H9 (cell line): ENCODE measurements around the gene COG8. TPM values are rescaled to one million over a fixed set of nuclear protein-coding genes. Genes with fewer than 3 reads are reported as not detected.
A peak's percentile ranks its signal among the peaks of the same experiment; 100 is the strongest.

Source experiments
- DNase-seq: peaks from one replicate; pipeline ENCODE4 v3.0.0-alpha.2; 2017
- H2AFZ ChIP-seq: one replicate; pipeline ENCODE4 v1.6.1; 2013; ENCODE audit warnings: mild to moderate bottlenecking, low read length, control low read depth, moderate library complexity
- H2AK5ac ChIP-seq: 2 replicates; pipeline ENCODE4 v1.6.1; 2013; ENCODE audit warnings: low read length, control low read depth, mixed read lengths; ENCODE audit not compliant: insufficient read length
- H2BK120ac ChIP-seq: one replicate; pipeline ENCODE4 v1.6.1; 2013; ENCODE audit warnings: low read depth, mild to moderate bottlenecking, low read length, control low read depth, inconsistent platforms; ENCODE audit not compliant: poor library complexity, severe bottlenecking
- H2BK12ac ChIP-seq: 2 replicates; pipeline ENCODE4 v1.6.1; 2013; ENCODE audit warnings: low read length, control low read depth, mixed read lengths, low read depth; ENCODE audit not compliant: insufficient read length
- H2BK15ac ChIP-seq: 2 replicates; pipeline ENCODE4 v1.6.1; 2013; ENCODE audit warnings: low read depth, low read length, control low read depth
- H2BK20ac ChIP-seq: one replicate; pipeline ENCODE4 v1.6.1; 2013; ENCODE audit warnings: low read depth, mild to moderate bottlenecking, low read length, control low read depth, inconsistent platforms; ENCODE audit not compliant: poor library complexity, severe bottlenecking
- H2BK5ac ChIP-seq: 2 replicates; pipeline ENCODE4 v1.6.1; 2013; ENCODE audit warnings: low read length, control low read depth, mixed read lengths; ENCODE audit not compliant: insufficient read length
- H3K14ac ChIP-seq: 2 replicates; pipeline ENCODE4 v1.6.1; 2013; ENCODE audit warnings: low read length, control low read depth; ENCODE audit not compliant: insufficient read depth
- H3K18ac ChIP-seq: 2 replicates; pipeline ENCODE4 v1.6.1; 2013; ENCODE audit warnings: low read depth, mild to moderate bottlenecking, mixed read lengths, low read length, control low read depth; ENCODE audit not compliant: insufficient read length
- H3K23ac ChIP-seq: 2 replicates; pipeline ENCODE4 v1.6.1; 2013; ENCODE audit warnings: low read length, control low read depth, mixed read lengths, low read depth; ENCODE audit not compliant: insufficient read length
- H3K23me2 ChIP-seq: 2 replicates; pipeline ENCODE4 v1.6.1; 2013; ENCODE audit warnings: low read depth, mild to moderate bottlenecking, mixed read lengths, low read length, control low read depth; ENCODE audit not compliant: insufficient read length, poor library complexity, severe bottlenecking
- H3K27ac ChIP-seq: 2 replicates; pipeline ENCODE4 v1.5.1; 2013; ENCODE audit warnings: low read length, control low read depth, mixed read lengths, low read depth; ENCODE audit not compliant: insufficient read length
- H3K27me3 ChIP-seq: 2 replicates; pipeline ENCODE4 v1.6.1; 2013; ENCODE audit warnings: low read length, control low read depth, inconsistent platforms; ENCODE audit not compliant: insufficient read depth
- H3K4ac ChIP-seq: 2 replicates; pipeline ENCODE4 v1.6.1; 2013; ENCODE audit warnings: low read depth, mild to moderate bottlenecking, control low read depth, inconsistent platforms, low read length, moderate library complexity
- H3K4me1 ChIP-seq: 2 replicates; pipeline ENCODE4 v1.6.1; 2013; ENCODE audit warnings: low read length, control low read depth, inconsistent platforms; ENCODE audit not compliant: insufficient read depth
- H3K4me2 ChIP-seq: 2 replicates; pipeline ENCODE4 v1.6.1; 2013; ENCODE audit warnings: low read length, control low read depth, mixed read lengths; ENCODE audit not compliant: insufficient read length, insufficient read depth
- H3K56ac ChIP-seq: 2 replicates; pipeline ENCODE4 v1.6.1; 2013; ENCODE audit warnings: low read depth, mild to moderate bottlenecking, mixed read lengths, low read length, control low read depth; ENCODE audit not compliant: insufficient read length
- H3K79me1 ChIP-seq: 2 replicates; pipeline ENCODE4 v1.6.1; 2013; ENCODE audit warnings: low read depth, mild to moderate bottlenecking, moderate library complexity, low read length, control low read depth, inconsistent platforms; ENCODE audit not compliant: insufficient read depth, poor library complexity, severe bottlenecking
- H3K79me2 ChIP-seq: 2 replicates; pipeline ENCODE4 v1.6.1; 2013; ENCODE audit warnings: low read length, control low read depth, inconsistent platforms; ENCODE audit not compliant: insufficient read depth
- H3K9ac ChIP-seq: 2 replicates; pipeline ENCODE4 v1.6.1; 2013; ENCODE audit warnings: low read length, control low read depth, mixed read lengths; ENCODE audit not compliant: insufficient read length; ENCODE audit errors: extremely low read depth
- H3K9me3 ChIP-seq: one replicate; pipeline ENCODE4 v1.6.1; 2013; ENCODE audit warnings: low read depth, low read length, inconsistent platforms; ENCODE audit not compliant: control insufficient read depth
- H3T11ph ChIP-seq: one replicate; pipeline ENCODE4 v1.6.1; 2013; ENCODE audit warnings: mild to moderate bottlenecking, low read length, control low read depth, inconsistent platforms
- H4K20me1 ChIP-seq: one replicate; pipeline ENCODE4 v1.6.1; 2013; ENCODE audit not compliant: control insufficient read depth, insufficient read length, insufficient read depth
- H4K5ac ChIP-seq: 2 replicates; pipeline ENCODE4 v1.6.1; 2013; ENCODE audit warnings: low read depth, mild to moderate bottlenecking, mixed read lengths, low read length, control low read depth; ENCODE audit not compliant: insufficient read length
- H4K8ac ChIP-seq: replicated peaks from 2 replicates; pipeline ENCODE4 v1.6.1; 2013; ENCODE audit warnings: low read length, control low read depth, mixed read lengths, low read depth; ENCODE audit not compliant: insufficient read length
- H4K91ac ChIP-seq: 2 replicates; pipeline ENCODE4 v1.6.1; 2013; ENCODE audit warnings: low read depth, mild to moderate bottlenecking, moderate library complexity, mixed read lengths, low read length, control low read depth; ENCODE audit not compliant: insufficient read length
- H3K27ac Mint-ChIP-seq, 3 experiments: 2 replicates in 2 of 3; 3 replicates in 1 of 3; pipeline ENCODE4 v1.8.0; 2020 to 2021; ENCODE audit warnings: mixed read lengths in 3 of 3, mild to moderate bottlenecking in 1 of 3, moderate library complexity in 1 of 3
- H3K27me3 Mint-ChIP-seq: 2 replicates; pipeline ENCODE4 v1.8.0; 2021; ENCODE audit warnings: low read depth, mild to moderate bottlenecking, moderate library complexity, mixed read lengths
- H3K36me3 Mint-ChIP-seq, 3 experiments: 2 replicates in 2 of 3; 3 replicates in 1 of 3; pipeline ENCODE4 v1.8.0; 2020 to 2021; ENCODE audit warnings: low read depth in 3 of 3, mixed read lengths in 3 of 3; ENCODE audit not compliant: insufficient read depth in 1 of 3
- H3K4me1 Mint-ChIP-seq, 2 experiments: 2 replicates each; pipeline ENCODE4 v1.8.0; 2020; ENCODE audit warnings: mixed read lengths in 2 of 2
- H3K4me3 Mint-ChIP-seq, 2 experiments: 2 replicates in 1 of 2; 3 replicates in 1 of 2; pipeline ENCODE4 v1.8.0; 2020 to 2021; ENCODE audit warnings: mild to moderate bottlenecking in 2 of 2, mixed read lengths in 2 of 2, moderate library complexity in 1 of 2
- H3K9me3 Mint-ChIP-seq, 2 experiments: 2 replicates in 1 of 2; 3 replicates in 1 of 2; pipeline ENCODE4 v1.8.0; 2020; ENCODE audit warnings: mild to moderate bottlenecking in 2 of 2, mixed read lengths in 2 of 2, moderate library complexity in 1 of 2
- CTCF ChIP-seq: fragments of 200-600 bp; sonication (generic); conservative IDR thresholded peaks from 3 replicates; pipeline ENCODE4 v1.8.0; 2021; ENCODE audit warnings: antibody characterized with exemption, mild to moderate bottlenecking
- WGBS: extraction: QIAGEN DNeasy Blood & Tissue Kit; methylation state at CpG from one replicate; pipeline ENCODE4 v1.1.7; 2013; ENCODE audit warnings: missing lambda C conversion rate, low lambda C conversion rate, mixed read lengths; ENCODE audit not compliant: insufficient read length; ENCODE audit errors: extremely low coverage; 5-methylcytosine and 5-hydroxymethylcytosine counted together
- total RNA-seq: library from RNA; stranded (reverse); gene quantifications from 2 replicates; pipeline ENCODE4 v1.2.1, GENCODE V29; 2021

The COG8 gene
- total RNA-seq, 1 experiment from 2014 or later = 52.3 TPM

DNA sequence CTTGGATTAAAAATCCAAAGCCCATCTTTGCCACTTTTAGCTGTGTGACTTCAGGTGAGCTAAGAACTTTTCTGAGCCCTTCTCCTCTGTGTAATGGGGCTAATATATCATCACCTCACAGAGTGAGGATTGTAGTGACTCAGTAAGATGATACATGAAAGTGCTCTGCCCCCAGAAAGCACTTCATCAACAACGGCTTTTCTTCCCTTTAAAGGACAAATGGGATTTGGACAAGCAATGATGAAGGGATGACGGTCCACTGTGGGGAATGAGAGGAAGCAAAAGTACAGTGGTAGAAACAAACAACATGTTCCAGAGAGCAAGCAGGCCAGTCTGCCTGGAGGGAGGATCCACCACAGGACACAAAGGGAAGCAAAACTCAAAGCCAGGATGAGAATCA is 26.5 kb upstream of the COG8 start:
- H3K9me3 ChIP-seq = no peaks in the 10 kb centered on the region
- H4K8ac ChIP-seq = no peak overlapping the region
- no peak overlapping the region for H3K56ac ChIP-seq
- no peak overlapping the region for H2AFZ ChIP-seq
- no peaks in the 10 kb centered on the region for H3K23me2 ChIP-seq
- no peak overlapping the region for H4K91ac ChIP-seq
- H2BK5ac ChIP-seq = no peak overlapping the region
- no peak overlapping the region for H3K27ac ChIP-seq
- no peak overlapping the region for H3K9ac ChIP-seq
- no CpG with 5 or more reads among the region's 2 CpGs for WGBS
- H2BK20ac ChIP-seq = no peak overlapping the region
- no peak overlapping the region for H3T11ph ChIP-seq
- H3K27me3 ChIP-seq = no peaks in the 10 kb centered on the region
- no peak overlapping the region for H3K4ac ChIP-seq
- H2BK15ac ChIP-seq = no peak overlapping the region
- Mint-ChIP-seq H3K9me3 (no peaks in the 10 kb centered on the region), H3K27me3 (no peaks in the 10 kb centered on the region), H3K36me3 (peaks cover 22 to 57% (median 51%) of the 10 kb centered on the region in 3 experiments; a peak in 6 of 7 replicates), H3K4me1 (no peaks in the 10 kb centered on the region), H3K27ac (peak overlapping the region in 2 of 3 experiments; percentile 1 to 7; a peak in 1 of 7 replicates), H3K4me3 (no peak overlapping the region)
- H3K79me2 ChIP-seq = no peaks in the 10 kb centered on the region
- no peak overlapping the region for H2BK12ac ChIP-seq
- DNase-seq = no peak
- no peaks in the 10 kb centered on the region for H3K79me1 ChIP-seq
- H4K5ac ChIP-seq = no peak overlapping the region
- no peaks in the 10 kb centered on the region for H3K4me1 ChIP-seq
- no peak overlapping the region for H2AK5ac ChIP-seq
- H3K14ac ChIP-seq = no peak overlapping the region
- no peaks in the 10 kb centered on the region for H4K20me1 ChIP-seq
- no peak for TF ChIP-seq CTCF
- no peak overlapping the region for H3K4me2 ChIP-seq
- no peak overlapping the region for H2BK120ac ChIP-seq
- H3K18ac ChIP-seq = no peak overlapping the region
- no peak overlapping the region for H3K23ac ChIP-seq
